Progenitor cell of endocrine pancreas (in vitro differentiated cells): ENCODE results near the gene PNLIPRP3. TPM values are rescaled to one million over a fixed set of nuclear protein-coding genes. Genes with fewer than 3 reads are reported as not detected.

Experiments used
- DNase-seq: peaks from one replicate; pipeline ENCODE4 v3.0.0; 2021; ENCODE audit warnings: low spot score; ENCODE audit not compliant: unreplicated experiment
- H3K27ac Mint-ChIP-seq: 2 replicates; pipeline ENCODE4 v1.8.0; 2021; ENCODE audit warnings: mild to moderate bottlenecking, moderate library complexity, mixed read lengths
- H3K27me3 Mint-ChIP-seq: 2 replicates; pipeline ENCODE4 v1.8.0; 2021; ENCODE audit warnings: mixed read lengths
- H3K36me3 Mint-ChIP-seq: 2 replicates; pipeline ENCODE4 v1.8.0; 2022; ENCODE audit warnings: mixed read lengths; ENCODE audit not compliant: insufficient read depth
- H3K4me1 Mint-ChIP-seq: 2 replicates; pipeline ENCODE4 v1.8.0; 2021; ENCODE audit warnings: low read depth, mixed read lengths
- H3K4me3 Mint-ChIP-seq: 2 replicates; pipeline ENCODE4 v1.8.0; 2021; ENCODE audit warnings: low read depth, mild to moderate bottlenecking, moderate library complexity, mixed read lengths
- H3K9me3 Mint-ChIP-seq: 2 replicates; pipeline ENCODE4 v1.8.0; 2021; ENCODE audit warnings: low read depth, mixed read lengths
- CTCF ChIP-seq: fragments of 200-600 bp; sonication (generic); IDR thresholded peaks from one replicate; pipeline ENCODE4 v1.5.0; 2021; ENCODE audit warnings: antibody characterized with exemption, mild to moderate bottlenecking; ENCODE audit not compliant: unreplicated experiment
- total RNA-seq: library from RNA; stranded (reverse); gene quantifications from 2 replicates; pipeline ENCODE4 v1.2.1, GENCODE V29; 2021

PNLIPRP3 gene
- total RNA-seq, 1 donor from 2014 or later: not detected

- no peaks in the 10 kb centered on the region for H3K36me3 Mint-ChIP-seq
- H3K27me3 Mint-ChIP-seq: peaks cover 4% of the 10 kb centered on the region
- no peaks in the 10 kb centered on the region for H3K9me3 Mint-ChIP-seq
- no peak for TF ChIP-seq CTCF
- no peak overlapping the region for H3K27ac Mint-ChIP-seq
- peaks cover 5% of the 10 kb centered on the region for H3K4me1 Mint-ChIP-seq
- no peak overlapping the region for H3K4me3 Mint-ChIP-seq
- no peak for DNase-seq
These were observed 2.6 kb downstream of the PNLIPRP3 start for GRCh38 chr10:116430288-116430687.

- H3K9me3 Mint-ChIP-seq: no peaks in the 10 kb centered on the region
- peaks cover under 1% of the 10 kb centered on the region for H3K4me1 Mint-ChIP-seq
- no peak overlapping the region for H3K27ac Mint-ChIP-seq
- DNase-seq: no peak
- no peak overlapping the region for H3K4me3 Mint-ChIP-seq
- no peaks in the 10 kb centered on the region for H3K36me3 Mint-ChIP-seq
- no peaks in the 10 kb centered on the region for H3K27me3 Mint-ChIP-seq
- no peak for TF ChIP-seq CTCF
These were observed 4.0 kb downstream of the PNLIPRP3 start for GRCh38 chr10:116431598-116431997.

- Mint-ChIP-seq H3K4me1 (no peaks in the 10 kb centered on the region), H3K9me3 (no peaks in the 10 kb centered on the region), H3K27ac (no peak overlapping the region), H3K27me3 (peaks cover 12% of the 10 kb centered on the region), H3K4me3 (no peak overlapping the region), H3K36me3 (no peaks in the 10 kb centered on the region)
- TF ChIP-seq CTCF: no peak
- no peak for DNase-seq
These were observed 9.5 kb downstream of the PNLIPRP3 start for GRCh38 chr10:116437076-116437692.

- H3K4me3 Mint-ChIP-seq: no peak overlapping the region
- no peak for DNase-seq
- H3K9me3 Mint-ChIP-seq: no peaks in the 10 kb centered on the region
- no peaks in the 10 kb centered on the region for H3K4me1 Mint-ChIP-seq
- TF ChIP-seq CTCF: no peak
- no peaks in the 10 kb centered on the region for H3K36me3 Mint-ChIP-seq
- H3K27ac Mint-ChIP-seq: no peak overlapping the region
- H3K27me3 Mint-ChIP-seq: peaks cover 12% of the 10 kb centered on the region
These were observed 12.8 kb downstream of the PNLIPRP3 start for GRCh38 chr10:116440330-116441030.

GRCh38 chr10:116444527-116445142 is 17.0 kb downstream of the PNLIPRP3 start:
- no peak for DNase-seq
- H3K27ac Mint-ChIP-seq: no peak overlapping the region
- peaks cover 4% of the 10 kb centered on the region for H3K27me3 Mint-ChIP-seq
- H3K9me3 Mint-ChIP-seq: no peaks in the 10 kb centered on the region
- H3K36me3 Mint-ChIP-seq: no peaks in the 10 kb centered on the region
- peak; percentile 95 for TF ChIP-seq CTCF
- H3K4me1 Mint-ChIP-seq: no peaks in the 10 kb centered on the region
- no peak overlapping the region for H3K4me3 Mint-ChIP-seq
